ENCODE measurements around the gene CWC27.

CWC27 gene

GRCh38 chr5:64834611-64835010 lies 65.9 kb downstream of the CWC27 start:
- no peak for TF ChIP-seq CTCF (IDR thresholded peaks at IDR 0.05)

GRCh38 chr5:64835266-64835665 lies 66.5 kb downstream of the CWC27 start:
- no peak for TF ChIP-seq CTCF (IDR thresholded peaks at IDR 0.05)

- TF ChIP-seq CTCF (IDR thresholded peaks at IDR 0.05): no peak
These were observed 67.5 kb downstream of the CWC27 start for GRCh38 chr5:64836190-64836755.

- no peak for TF ChIP-seq CTCF (IDR thresholded peaks at IDR 0.05)
These were observed 68.1 kb downstream of the CWC27 start for GRCh38 chr5:64836786-64837185.

- TF ChIP-seq CTCF (IDR thresholded peaks at IDR 0.05): no peak
These were observed 69.6 kb downstream of the CWC27 start for GRCh38 chr5:64838376-64838775.

GRCh38 chr5:64838803-64839202 lies 70.1 kb downstream of the CWC27 start:
- TF ChIP-seq CTCF (IDR thresholded peaks at IDR 0.05): no peak

- TF ChIP-seq CTCF (IDR thresholded peaks at IDR 0.05): no peak
These were observed 71.2 kb downstream of the CWC27 start for GRCh38 chr5:64839936-64840335.

GRCh38 chr5:64840958-64841357 lies 72.2 kb downstream of the CWC27 start:
- TF ChIP-seq CTCF (IDR thresholded peaks at IDR 0.05): no peak
